ENCODE data around the gene H1-8.
"Not testable (repeated sequence)": the region's sequence is repeated elsewhere in the genome, so short reads cannot be mapped to it uniquely, and the experiment has no call there.

H1-8 gene

GRCh38 chr3:129543156-129543790, at the start of gene H1-8:
Gene H1-8 (plus strand): TSS chr3:129543175. CDS start chr3:129543219, 44 bp downstream.
- H3K4me3 ChIP-seq (ENCODE audit: low read depth, low read length) = no peak within 1 kb of the TSS

DNA sequence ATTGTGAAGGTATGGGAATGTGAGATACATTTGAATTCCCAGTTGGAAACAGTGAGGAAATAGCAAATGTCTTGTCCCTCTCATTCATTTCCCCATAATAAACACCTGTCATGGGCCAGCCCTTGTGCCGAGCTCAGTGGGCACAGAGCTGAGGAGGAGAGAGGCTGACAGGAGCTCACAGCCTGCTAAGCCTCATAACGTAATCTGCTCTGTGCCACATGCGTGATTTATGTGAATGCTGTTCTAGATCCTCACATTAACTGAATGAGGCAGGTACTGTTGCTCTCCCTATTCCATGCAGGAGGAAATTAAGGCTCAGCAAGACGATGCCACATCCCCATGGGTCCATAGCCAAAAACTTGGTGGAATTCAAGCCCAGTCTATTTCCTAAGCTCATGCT, 49.8 kb upstream of the H1-8 start:
- H3K4me3 ChIP-seq (ENCODE audit: low read depth, low read length) = no peak overlapping the region

- not testable (repeated sequence) for H3K4me3 ChIP-seq (ENCODE audit: low read depth, low read length)
Measured at GRCh38 chr3:129494499-129494898, 48.5 kb upstream of the H1-8 start.

DNA sequence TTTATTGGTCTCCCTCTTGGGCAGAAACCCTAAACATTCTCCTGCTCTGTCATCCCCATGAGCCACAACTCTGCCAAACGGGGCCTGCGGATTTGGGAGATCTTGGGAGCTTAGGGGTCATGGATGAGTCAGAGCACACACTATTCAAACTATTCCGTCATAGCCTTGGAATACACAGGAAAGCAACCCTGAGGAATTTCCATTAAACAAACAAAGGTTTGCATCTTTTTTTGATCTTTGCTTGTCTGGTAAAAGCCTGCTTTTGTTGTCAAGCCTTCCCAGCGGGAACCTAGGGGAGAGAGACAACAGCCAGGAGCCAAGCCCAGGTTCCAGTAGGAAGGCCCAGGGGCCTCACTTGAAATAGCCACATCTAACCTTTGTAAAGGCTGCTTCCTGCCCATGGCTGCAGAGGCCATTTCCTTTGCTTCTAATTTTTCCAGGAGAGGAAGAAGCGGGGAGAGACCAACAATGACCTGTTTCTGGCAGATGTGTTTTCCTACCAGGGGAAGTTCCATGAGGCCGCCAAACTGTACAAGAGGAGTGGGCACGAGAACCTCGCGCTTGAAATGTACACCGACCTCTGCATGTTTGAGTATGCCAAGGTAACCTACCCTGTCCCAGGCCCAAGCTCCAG, 47.9 kb upstream of the H1-8 start:
- H3K4me3 ChIP-seq (ENCODE audit: low read depth, low read length) = not testable (repeated sequence)

DNA sequence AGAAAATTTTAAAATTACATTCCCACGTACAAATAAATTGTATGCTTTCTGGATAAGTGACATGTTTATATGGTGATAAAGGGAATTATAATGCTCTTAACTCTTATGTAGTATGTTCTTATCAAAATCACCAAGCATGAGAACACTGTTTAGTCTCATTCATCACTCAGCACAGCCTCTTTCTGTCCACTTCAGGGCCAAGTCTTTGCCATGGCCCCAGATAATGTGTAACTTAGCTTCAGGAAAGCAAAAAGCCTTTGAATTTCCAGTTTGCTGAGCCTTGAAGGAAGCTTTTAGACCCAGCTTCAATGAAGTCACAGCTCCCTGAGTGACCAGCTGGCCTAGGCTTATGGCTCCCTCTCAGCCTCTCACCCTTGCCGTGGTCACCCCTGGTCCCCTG, 45.1 kb upstream of the H1-8 start:
- H3K4me3 ChIP-seq (ENCODE audit: low read depth, low read length) = not testable (repeated sequence)

- not testable (repeated sequence) for H3K4me3 ChIP-seq (ENCODE audit: low read depth, low read length)
Measured at GRCh38 chr3:129498603-129499488, 44.1 kb upstream of the H1-8 start.

GRCh38 chr3:129499604-129500333, 43.2 kb upstream of the H1-8 start:
- not testable (repeated sequence) for H3K4me3 ChIP-seq (ENCODE audit: low read depth, low read length)

GRCh38 chr3:129500334-129500658, 42.7 kb upstream of the H1-8 start:
- H3K4me3 ChIP-seq (ENCODE audit: low read depth, low read length) = no peak overlapping the region

- H3K4me3 ChIP-seq (ENCODE audit: low read depth, low read length) = no peak overlapping the region
Measured at GRCh38 chr3:129501630-129502029, 41.3 kb upstream of the H1-8 start.

- no peak overlapping the region for H3K4me3 ChIP-seq (ENCODE audit: low read depth, low read length)
Measured at GRCh38 chr3:129502641-129503408, 40.1 kb upstream of the H1-8 start.

GRCh38 chr3:129503471-129504291, 39.3 kb upstream of the H1-8 start:
- no peak overlapping the region for H3K4me3 ChIP-seq (ENCODE audit: low read depth, low read length)

- H3K4me3 ChIP-seq (ENCODE audit: low read depth, low read length) = no peak overlapping the region
Measured at GRCh38 chr3:129504471-129505100, 38.4 kb upstream of the H1-8 start.

GRCh38 chr3:129505341-129505740, 37.6 kb upstream of the H1-8 start:
- H3K4me3 ChIP-seq (ENCODE audit: low read depth, low read length) = no peak overlapping the region

- no peak overlapping the region for H3K4me3 ChIP-seq (ENCODE audit: low read depth, low read length)
Measured at GRCh38 chr3:129506231-129506742, 36.7 kb upstream of the H1-8 start.

- no peak overlapping the region for H3K4me3 ChIP-seq (ENCODE audit: low read depth, low read length)
Measured at GRCh38 chr3:129507181-129507831, 35.7 kb upstream of the H1-8 start.

- no peak overlapping the region for H3K4me3 ChIP-seq (ENCODE audit: low read depth, low read length)
Measured at GRCh38 chr3:129512595-129512994, 30.4 kb upstream of the H1-8 start.

- no peak overlapping the region for H3K4me3 ChIP-seq (ENCODE audit: low read depth, low read length)
Measured at GRCh38 chr3:129513705-129514104, 29.3 kb upstream of the H1-8 start.

DNA sequence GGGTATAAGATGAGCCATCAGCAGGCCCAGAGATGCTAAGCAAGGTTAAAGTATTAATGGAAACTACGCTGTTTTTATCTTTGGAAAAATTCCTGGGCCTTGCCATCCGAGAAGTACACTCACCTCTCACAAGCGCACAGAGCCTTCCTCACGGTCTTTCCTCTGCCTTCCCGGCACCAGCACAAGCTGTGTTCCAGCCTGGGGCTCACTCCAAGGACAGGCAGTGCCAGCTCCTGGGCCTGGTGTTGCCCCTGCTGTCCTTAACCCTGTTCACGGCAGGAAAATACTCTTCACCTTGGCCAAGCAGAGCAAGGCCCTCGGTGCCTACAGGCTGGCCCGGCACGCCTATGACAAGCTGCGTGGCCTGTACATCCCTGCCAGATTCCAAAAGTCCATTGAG, 28.9 kb upstream of the H1-8 start:
- no peak overlapping the region for H3K4me3 ChIP-seq (ENCODE audit: low read depth, low read length)

GRCh38 chr3:129514563-129514962, 28.4 kb upstream of the H1-8 start:
- H3K4me3 ChIP-seq (ENCODE audit: low read depth, low read length) = no peak overlapping the region
